Spleen (tissue), 11 donors: Measurements from ENCODE around the gene EGLN2. TPM values are rescaled to one million over a fixed set of nuclear protein-coding genes. Genes with fewer than 3 reads are reported as not detected.

ENCODE experiments used
- DNase-seq: peaks from one replicate; pipeline ENCODE4 v3.0.0-alpha.2; 2020
- H3K27ac ChIP-seq, 8 donors: fragments of 200-600 bp; sonication (generic) in 7 of 8; 1 replicate in 4 of 8; 2 replicates in 4 of 8; pipeline versions ENCODE4 v1.5.0 to v1.8.0; 2016 to 2021; ENCODE audit warnings: inconsistent platforms in 4 of 8, mild to moderate bottlenecking in 4 of 8, moderate library complexity in 1 of 8
- H3K27me3 ChIP-seq, 7 donors: fragments of 200-600 bp; sonication (generic) in 6 of 7; replicated peaks in 1 of 7; 1 replicate in 4 of 7; 2 replicates in 3 of 7; pipeline versions ENCODE4 v1.5.0 to v1.8.0; 2016 to 2021; ENCODE audit warnings: inconsistent platforms in 3 of 7, mild to moderate bottlenecking in 1 of 7
- H3K36me3 ChIP-seq, 6 donors: fragments of 200-600 bp; sonication (generic) in 5 of 6; 1 replicate in 4 of 6; 2 replicates in 2 of 6; pipeline versions ENCODE4 v1.5.0 to v1.8.0; 2016 to 2021; ENCODE audit warnings: inconsistent platforms in 2 of 6
- H3K4me1 ChIP-seq, 6 donors: fragments of 200-600 bp; sonication (generic) in 5 of 6; 1 replicate in 3 of 6; 2 replicates in 3 of 6; pipeline versions ENCODE4 v1.5.0 to v1.8.0; 2016 to 2021; ENCODE audit warnings: inconsistent platforms in 3 of 6
- H3K4me3 ChIP-seq, 8 donors: fragments of 200-600 bp; sonication (generic) in 7 of 8; 1 replicate in 4 of 8; 2 replicates in 4 of 8; pipeline versions ENCODE4 v1.5.0 to v1.8.0; 2016 to 2021; ENCODE audit warnings: inconsistent platforms in 4 of 8, mild to moderate bottlenecking in 4 of 8, moderate library complexity in 2 of 8
- H3K9me3 ChIP-seq, 8 donors: fragments of 200-600 bp; sonication (generic) in 7 of 8; 1 replicate in 4 of 8; 2 replicates in 4 of 8; pipeline versions ENCODE4 v1.5.0 to v1.8.0; 2016 to 2021; ENCODE audit warnings: inconsistent platforms in 4 of 8
- CTCF ChIP-seq, 11 experiments: fragments of 200-600 bp in 7 of 11; fragments of 450-650 bp in 4 of 11; sonication (generic) in 4 of 11; IDR thresholded peaks in 8 of 11; conservative IDR thresholded peaks in 3 of 11; 1 replicate in 7 of 11; 2 replicates in 4 of 11; pipeline versions ENCODE4 v1.4.0 to v1.8.0; 2016 to 2021; ENCODE audit warnings: antibody characterized with exemption in 11 of 11, inconsistent platforms in 4 of 11, mild to moderate bottlenecking in 1 of 11
- POLR2A ChIP-seq, 3 donors: fragments of 450-650 bp; IDR thresholded peaks; one replicate each; pipeline ENCODE4 v1.5.1; 2017; ENCODE audit warnings: antibody characterized with exemption in 3 of 3, mild to moderate bottlenecking in 1 of 3
- POLR2AphosphoS5 ChIP-seq, 3 donors: sonication (generic); formaldehyde crosslinking; IDR thresholded peaks; one replicate each; pipeline ENCODE4 v1.5.1; 2017; ENCODE audit warnings: antibody characterized with exemption in 3 of 3
- WGBS, 5 donors: extraction: QIAGEN DNeasy Blood & Tissue Kit in 3 of 5; methylation state at CpG; one replicate each; pipeline versions ENCODE4 v1.1.5 to v1.1.7; 2013 to 2018; 5-methylcytosine and 5-hydroxymethylcytosine counted together
- intact Hi-C: fragments of 100-400 bp; cut with DNase I; formaldehyde crosslinking; loops from one replicate; pipeline ENCODE4 v1.15.0; 2023; ENCODE audit warnings: low total_unique reads
- polyA plus RNA-seq, 3 donors: library from polyadenylated mRNA; stranded (reverse); fragments of 200-250 nt; gene quantifications; one replicate each; pipeline ENCODE4 v1.2.1, GENCODE V29; 2013
- total RNA-seq, 7 donors: library from RNA; depleted of rRNA in 3 of 7; stranded (reverse); fragments of >200 nt in 3 of 7; fragmentation: NEBNext Ultra II Directional in 4 of 7; extraction: Animal tissue kit (Norgen Biotek cat#: 25700) in 4 of 7; gene quantifications; one replicate each; pipeline versions ENCODE4 v1.1.0 to v1.2.1, GENCODE V29; 2016 to 2021
- donor health status: healthy with polysubstance abuse.
- donor health status: DM: no; HTN: no; CAD: no; lungs with moderate emphysema.
- donor health status: DM: no; HTN: no; CAD: no.
- donor health status: Bipolar disorder and iron deficiency.
- donor health status: healthy.
- donor health status: DM: no; HTN: no; CAD: no.
- donor health status: DM: yes; HTN: yes; CAD: no.

EGLN2 gene
- total and polyA plus RNA-seq, 10 donors, result 109 to 238 (median 163) TPM

- Histone ChIP-seq H3K36me3 (peaks cover 0 to 66% (median 23%) of the 10 kb centered on the region in 6 donors), H3K27me3 (no peaks in the 10 kb centered on the region), H3K9me3 (no peaks in the 10 kb centered on the region), H3K4me1 (peaks cover 54 to 80% (median 66%) of the 10 kb centered on the region in 6 donors), H3K27ac (peak overlapping the region; percentile 86 to 99 (median 94)), H3K4me3 (peak overlapping the region; percentile 77 to 96 (median 88))
- DNase-seq, result peak; percentile 88
- no peak for TF ChIP-seq POLR2AphosphoS5 (IDR thresholded peaks at IDR 0.05)
- TF ChIP-seq CTCF (IDR thresholded peaks at IDR 0.05 in 8 of 11, conservative IDR thresholded peaks at IDR 0.05 in 3 of 11), result no peak
- no peak for TF ChIP-seq POLR2A (IDR thresholded peaks at IDR 0.05)
- 47 to 78% (median 64%) methylated on average over 23 to 27 of the region's 27 CpGs for WGBS, 5 donors
- intact Hi-C loops, result loop anchor here (10.0 kb wide), 1 partner anchor 46 kb away; the partner anchor contains the start of genes ACTMAP and SNRPA
These were observed 1.5 kb downstream of the EGLN2 start for GRCh38 chr19:40800339-40800996.

- H3K27me3 ChIP-seq, result no peaks in the 10 kb centered on the region
- H3K27ac ChIP-seq, result peak overlapping the region; percentile 86 to 99 (median 94)
- intact Hi-C loops, result loop anchor here (10.0 kb wide), 1 partner anchor 46 kb away; the partner anchor contains the start of genes ACTMAP and SNRPA
- 61 to 80% (median 73%) methylated on average over 6 to 27 of the region's 27 CpGs for WGBS, 5 donors
- H3K9me3 ChIP-seq, result no peaks in the 10 kb centered on the region
- no peak for TF ChIP-seq POLR2A (IDR thresholded peaks at IDR 0.05)
- TF ChIP-seq POLR2AphosphoS5 (IDR thresholded peaks at IDR 0.05), result peak in 2 of 3 donors; percentile 49 to 76
- no peak for TF ChIP-seq CTCF (IDR thresholded peaks at IDR 0.05 in 8 of 11, conservative IDR thresholded peaks at IDR 0.05 in 3 of 11)
- peak; percentile 86 for DNase-seq
- peaks cover 0 to 66% (median 26%) of the 10 kb centered on the region in 6 donors for H3K36me3 ChIP-seq
- peak overlapping the region; percentile 77 to 96 (median 88) for H3K4me3 ChIP-seq
- peaks cover 59 to 85% (median 71%) of the 10 kb centered on the region in 6 donors for H3K4me1 ChIP-seq
These were observed 2.0 kb downstream of the EGLN2 start for GRCh38 chr19:40800997-40801377.

GRCh38 chr19:40801426-40802299 lies 2.7 kb downstream of the EGLN2 start:
- peak in 1 of 3 donors; percentile 1 for TF ChIP-seq POLR2AphosphoS5 (IDR thresholded peaks at IDR 0.05)
- no peak for TF ChIP-seq CTCF (IDR thresholded peaks at IDR 0.05 in 8 of 11, conservative IDR thresholded peaks at IDR 0.05 in 3 of 11)
- Histone ChIP-seq H3K36me3 (peaks cover 0 to 66% (median 26%) of the 10 kb centered on the region in 6 donors), H3K9me3 (no peaks in the 10 kb centered on the region), H3K27ac (peak overlapping the region; percentile 86 to 99 (median 94)), H3K4me1 (peaks cover 64 to 87% (median 78%) of the 10 kb centered on the region in 6 donors), H3K4me3 (peak overlapping the region; percentile 77 to 96 (median 88)), H3K27me3 (no peaks in the 10 kb centered on the region)
- no peak for DNase-seq
- intact Hi-C loops, result loop anchor here (10.0 kb wide), 1 partner anchor 47 kb away; the partner anchor contains the start of genes ACTMAP and SNRPA
- WGBS, 5 donors, result 42 to 60% (median 48%) methylated on average over 12 to 13 of the region's 13 CpGs
